Measurements from ENCODE around the gene SURF2.
"Not testable (repeated sequence)": the region's sequence is repeated elsewhere in the genome, so short reads cannot be mapped to it uniquely, and the experiment has no call there.

Gene SURF2

DNA sequence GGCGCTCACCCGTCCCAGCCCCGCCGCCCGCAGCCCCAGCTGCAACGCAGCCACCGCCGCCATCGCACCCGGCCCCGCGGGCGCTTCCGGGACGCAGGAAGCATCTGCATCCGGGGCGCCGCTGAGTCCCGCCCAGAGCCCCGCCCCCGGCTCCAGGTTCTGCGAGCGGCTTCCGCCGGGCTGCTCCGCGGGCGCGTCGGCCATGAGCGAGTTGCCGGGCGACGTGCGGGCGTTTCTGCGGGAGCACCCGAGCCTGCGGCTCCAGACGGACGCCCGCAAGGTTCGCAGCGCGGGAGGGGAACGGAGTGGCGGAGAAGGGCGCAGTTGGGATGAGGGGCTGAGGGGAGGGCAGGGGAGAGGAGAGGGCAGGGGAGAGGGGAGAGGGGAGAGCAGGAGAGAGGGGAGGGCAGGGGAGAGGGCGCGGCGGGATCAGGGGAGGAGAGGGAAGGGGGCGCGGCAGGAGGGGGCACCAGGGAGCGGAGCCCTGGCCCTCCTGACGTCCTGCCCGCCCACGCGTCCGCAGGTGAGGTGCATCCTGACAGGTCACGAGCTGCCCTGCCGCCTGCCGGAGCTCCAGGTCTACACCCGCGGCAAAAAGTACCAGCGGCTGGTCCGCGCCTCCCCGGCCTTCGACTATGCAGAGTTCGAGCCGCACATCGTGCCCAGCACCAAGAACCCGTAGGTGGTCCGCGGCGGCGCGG, at the start of gene SURF2, which contains the start of gene SURF1:
TSS of gene SURF2 (plus strand) at position 160 of the 701 bp plus-strand sequence. CDS start at position 203, 43 bp downstream.
TSS of gene SURF1 (minus strand) at position 97 of the 701 bp plus-strand sequence. CDS start at position 63, 34 bp downstream.
- TF ChIP-seq, protein P1, sequence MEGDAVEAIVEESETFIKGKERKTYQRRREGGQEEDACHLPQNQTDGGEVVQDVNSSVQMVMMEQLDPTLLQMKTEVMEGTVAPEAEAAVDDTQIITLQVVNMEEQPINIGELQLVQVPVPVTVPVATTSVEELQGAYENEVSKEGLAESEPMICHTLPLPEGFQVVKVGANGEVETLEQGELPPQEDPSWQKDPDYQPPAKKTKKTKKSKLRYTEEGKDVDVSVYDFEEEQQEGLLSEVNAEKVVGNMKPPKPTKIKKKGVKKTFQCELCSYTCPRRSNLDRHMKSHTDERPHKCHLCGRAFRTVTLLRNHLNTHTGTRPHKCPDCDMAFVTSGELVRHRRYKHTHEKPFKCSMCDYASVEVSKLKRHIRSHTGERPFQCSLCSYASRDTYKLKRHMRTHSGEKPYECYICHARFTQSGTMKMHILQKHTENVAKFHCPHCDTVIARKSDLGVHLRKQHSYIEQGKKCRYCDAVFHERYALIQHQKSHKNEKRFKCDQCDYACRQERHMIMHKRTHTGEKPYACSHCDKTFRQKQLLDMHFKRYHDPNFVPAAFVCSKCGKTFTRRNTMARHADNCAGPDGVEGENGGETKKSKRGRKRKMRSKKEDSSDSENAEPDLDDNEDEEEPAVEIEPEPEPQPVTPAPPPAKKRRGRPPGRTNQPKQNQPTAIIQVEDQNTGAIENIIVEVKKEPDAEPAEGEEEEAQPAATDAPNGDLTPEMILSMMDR (IDR thresholded peaks at IDR 0.05) = no peak
- DNase-seq = peak; percentile 83 to 93
- H3K27me3 ChIP-seq = no peaks in the 10 kb centered on the region
- peaks cover 10 to 60% (median 20%) of the 10 kb centered on the region in 3 donors for H3K36me3 ChIP-seq
- H3K4me3 ChIP-seq = peak within 1 kb of the TSS; percentile 70 to 94
- H3K27ac ChIP-seq = peak within 1 kb of the TSS; percentile 74 to 79
- intact Hi-C loops (cut with DNase I; ENCODE audit: low total_unique reads) = no loop called here
- no peaks in the 10 kb centered on the region for H3K9me3 ChIP-seq
- peaks cover 0 to 36% (median 27%) of the 10 kb centered on the region in 4 donors for H3K4me1 ChIP-seq

DNA sequence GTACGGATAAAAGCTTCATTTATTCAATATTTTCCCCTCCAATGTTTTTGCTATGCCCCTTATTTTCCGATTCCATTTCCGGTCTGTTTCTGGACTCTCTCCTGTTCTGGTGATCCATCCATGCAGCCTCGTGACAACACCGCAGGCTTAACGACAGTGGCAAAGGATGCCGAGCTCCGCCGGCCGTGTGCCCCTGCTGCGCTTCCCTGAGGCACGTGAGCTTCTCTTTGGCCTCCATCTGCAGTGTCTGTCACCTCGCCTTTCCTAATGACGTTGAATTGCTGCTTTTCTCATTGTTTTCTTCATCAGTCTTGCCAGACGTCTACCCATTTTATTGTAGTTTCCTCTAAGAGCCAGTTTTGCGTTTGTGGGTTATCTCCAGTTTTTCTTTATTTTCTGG, 49.0 kb upstream of the SURF2 start:
- DNase-seq = no peak
- no peak overlapping the region for H3K4me3 ChIP-seq
- TF ChIP-seq, protein P1 (IDR thresholded peaks at IDR 0.05) = no peak

DNA sequence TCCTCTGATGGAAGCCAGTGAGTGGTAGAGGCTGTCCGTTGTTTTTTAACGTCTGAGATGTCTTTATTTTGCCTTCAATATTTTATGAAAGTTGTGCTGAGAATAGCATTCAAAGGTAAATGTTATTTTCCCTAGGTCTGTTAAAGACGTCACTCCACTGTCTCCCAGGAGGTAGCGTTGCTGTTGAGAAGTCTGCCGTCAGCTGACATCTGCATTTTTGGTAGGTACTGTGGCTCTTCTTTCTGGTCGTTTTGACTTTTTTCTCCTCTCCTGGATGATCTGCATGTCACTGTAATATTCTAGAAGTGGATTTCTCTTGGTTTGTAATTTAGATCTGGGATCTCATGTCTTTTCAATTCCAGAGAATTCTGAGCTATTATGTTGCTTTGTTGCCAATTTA, 46.7 kb upstream of the SURF2 start:
- DNase-seq = no peak
- Histone ChIP-seq H3K4me3 (no peak overlapping the region), H3K36me3 (no peaks in the 10 kb centered on the region), H3K4me1 (no peaks in the 10 kb centered on the region), H3K27ac (no peak overlapping the region), H3K27me3 (peaks cover 0 to 20% of the 10 kb centered on the region in 2 donors), H3K9me3 (no peaks in the 10 kb centered on the region)
- TF ChIP-seq, protein P1 (IDR thresholded peaks at IDR 0.05) = no peak
- intact Hi-C loops (cut with DNase I; ENCODE audit: low total_unique reads) = no loop called here

More for the DNA sequence above, 49.0 kb upstream of the SURF2 start:
- Histone ChIP-seq H3K27ac (no peak overlapping the region), H3K36me3 (no peaks in the 10 kb centered on the region), H3K4me1 (no peaks in the 10 kb centered on the region), H3K9me3 (no peaks in the 10 kb centered on the region), H3K27me3 (peaks cover 0 to 40% of the 10 kb centered on the region in 2 donors)
- intact Hi-C loops (cut with DNase I; ENCODE audit: low total_unique reads) = no loop called here

DNA sequence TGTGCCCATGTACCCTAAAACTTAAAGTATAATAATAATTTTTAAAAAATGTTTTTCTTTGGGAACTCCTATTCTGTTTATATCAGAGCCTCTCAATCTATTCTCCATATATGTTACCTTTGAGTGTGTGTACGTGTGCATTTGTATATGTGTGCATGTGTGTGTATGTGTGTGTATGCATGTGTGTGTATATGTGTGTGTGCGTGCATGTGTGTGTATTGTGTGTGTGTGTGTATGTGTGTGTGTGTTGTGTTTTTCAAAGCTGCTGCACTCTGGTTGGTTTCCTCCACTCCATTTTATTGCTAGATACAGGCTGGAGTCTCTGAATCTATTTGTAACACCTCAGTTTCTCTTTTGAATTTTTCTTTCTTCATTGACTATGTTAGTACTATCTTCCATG, 40.4 kb upstream of the SURF2 start:
- no peaks in the 10 kb centered on the region for H3K4me1 ChIP-seq
- no peak overlapping the region for H3K4me3 ChIP-seq
- DNase-seq = no peak
- intact Hi-C loops (cut with DNase I; ENCODE audit: low total_unique reads) = no loop called here
- no peaks in the 10 kb centered on the region for H3K27me3 ChIP-seq
- H3K27ac ChIP-seq = no peak overlapping the region
- H3K9me3 ChIP-seq = no peaks in the 10 kb centered on the region
- TF ChIP-seq, protein P1 (IDR thresholded peaks at IDR 0.05) = no peak
- H3K36me3 ChIP-seq = no peaks in the 10 kb centered on the region

DNA sequence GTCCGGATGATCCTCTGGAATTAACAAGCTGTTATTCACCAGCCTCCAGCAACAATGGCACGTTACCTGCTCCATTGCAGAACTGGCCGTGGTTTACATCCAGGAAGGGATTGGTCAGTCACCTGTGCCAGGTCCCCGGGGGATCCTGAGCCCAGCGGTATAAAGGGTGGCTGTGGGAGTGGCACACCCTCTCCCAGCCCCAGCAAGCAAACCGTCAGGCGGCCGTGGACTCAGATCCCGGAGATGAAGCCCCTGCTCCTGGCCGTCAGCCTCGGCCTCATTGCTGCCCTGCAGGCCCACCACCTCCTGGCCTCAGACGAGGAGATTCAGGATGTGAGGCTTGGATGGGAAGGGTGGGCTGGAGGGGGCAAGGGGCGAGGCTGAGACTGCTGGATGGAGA, 38.8 kb upstream of the SURF2 start:
- DNase-seq = peak in 1 of 2 donors; percentile 44
- H3K4me3 ChIP-seq; H3K9me3 ChIP-seq; H3K27me3 ChIP-seq; intact Hi-C loops (cut with DNase I; ENCODE audit: low total_unique reads); H3K4me1 ChIP-seq; H3K27ac ChIP-seq; H3K36me3 ChIP-seq: not testable (repeated sequence)

DNA sequence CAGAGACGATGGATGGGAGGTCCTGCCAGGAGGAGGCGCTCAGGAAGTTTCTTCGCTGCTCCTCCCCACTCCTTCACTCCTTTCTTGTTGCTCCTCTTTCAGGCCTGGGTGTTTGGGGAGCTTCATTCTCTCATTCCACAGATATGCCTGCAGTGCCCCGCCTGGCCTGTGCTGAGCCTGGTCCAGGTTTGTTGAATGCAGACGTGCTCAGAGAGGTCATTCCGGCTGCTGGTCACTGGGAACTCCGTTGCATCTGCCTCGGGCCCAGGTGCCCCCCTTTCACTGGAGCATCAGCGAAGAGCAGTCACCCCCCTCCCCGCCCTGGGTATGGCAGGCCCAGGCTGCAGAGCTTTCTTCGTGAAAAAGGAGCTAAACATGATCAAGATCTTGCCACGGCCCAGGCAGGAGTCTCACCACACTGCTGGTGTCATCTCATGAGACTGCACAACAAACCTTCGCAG, 35.9 kb upstream of the SURF2 start:
- Histone ChIP-seq H3K27me3 (no peaks in the 10 kb centered on the region), H3K4me1 (no peaks in the 10 kb centered on the region), H3K9me3 (no peaks in the 10 kb centered on the region), H3K4me3 (no peak overlapping the region), H3K27ac (no peak overlapping the region), H3K36me3 (no peaks in the 10 kb centered on the region)
- TF ChIP-seq, protein P1 (IDR thresholded peaks at IDR 0.05) = no peak
- intact Hi-C loops (cut with DNase I; ENCODE audit: low total_unique reads) = loop anchor here (10.0 kb wide), 1 partner anchor 136 kb away; no protein-coding TSS in a partner anchor
- DNase-seq = no peak

Data from tibial artery (tissue), 4 donors.